Measurements from ENCODE around the gene RXRA.

RXRA gene

GRCh38 chr9:134369416-134370212 is 43.4 kb downstream of the RXRA start:
- FAIRE-seq = no peak

- FAIRE-seq = no peak
Measured at GRCh38 chr9:134370213-134370492, 43.9 kb downstream of the RXRA start.

DNA sequence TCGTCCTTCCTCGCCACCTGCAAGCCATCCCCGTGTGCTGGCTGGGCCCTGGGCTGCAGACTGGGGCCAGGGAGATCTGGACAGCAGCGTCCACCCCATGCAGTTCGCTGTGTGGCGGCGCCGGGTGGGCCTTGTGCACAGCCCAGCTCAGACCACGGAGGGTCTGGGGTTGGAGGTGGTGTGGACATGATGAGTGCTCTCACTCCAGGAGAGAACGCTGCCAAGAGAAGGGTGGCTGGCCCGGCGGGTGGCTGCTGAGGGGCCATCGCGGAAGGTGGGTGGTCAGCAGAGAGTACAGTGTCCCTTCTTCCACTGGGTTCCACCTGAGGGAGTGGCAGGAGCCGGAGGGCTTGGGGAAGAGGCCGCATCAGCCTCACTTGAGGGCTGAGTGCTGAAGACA is 44.4 kb downstream of the RXRA start:
- no peak for FAIRE-seq

DNA sequence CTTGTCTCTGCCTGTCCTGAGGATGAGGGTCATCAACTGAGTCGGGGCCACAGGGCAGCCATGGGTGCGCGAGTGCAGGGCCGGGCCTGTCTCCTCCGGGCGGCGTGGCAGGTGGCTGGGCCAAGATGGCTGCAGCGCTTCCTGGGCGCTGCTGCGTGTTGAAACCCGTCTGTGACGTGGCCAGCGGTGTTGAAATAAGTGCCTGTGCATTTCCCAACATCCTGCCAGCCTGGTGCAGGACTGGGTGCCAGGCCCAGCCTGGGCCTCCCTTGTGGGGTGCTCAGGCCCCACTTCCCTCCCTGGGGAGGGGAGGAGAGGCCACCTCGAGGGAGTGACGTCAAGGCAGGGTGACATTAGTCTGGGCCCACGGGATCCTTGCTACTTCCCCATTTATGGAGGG is 45.5 kb downstream of the RXRA start:
- no peak for FAIRE-seq

- no peak for FAIRE-seq
Measured at GRCh38 chr9:134372581-134373267, 46.5 kb downstream of the RXRA start.

DNA sequence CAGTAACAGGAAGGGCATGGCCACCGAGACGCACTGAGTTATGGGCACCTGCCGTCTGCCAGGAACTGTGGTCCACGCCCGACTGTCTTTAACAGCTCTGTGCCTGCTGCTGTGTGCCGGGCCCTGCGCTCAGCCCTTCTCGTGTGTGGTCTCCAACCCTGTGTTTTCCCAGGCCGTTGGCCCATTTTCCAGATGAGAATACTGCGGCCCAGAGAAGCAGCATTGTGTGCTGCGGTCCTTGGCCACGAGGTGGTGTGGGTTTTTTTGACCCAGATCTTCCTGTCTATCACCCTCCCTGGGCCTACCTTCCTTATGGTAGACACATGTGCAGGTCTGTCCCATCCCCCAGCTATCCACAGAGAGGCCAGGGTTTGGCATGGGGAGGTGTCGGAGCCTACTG is 47.0 kb downstream of the RXRA start:
- FAIRE-seq = no peak

- no peak for FAIRE-seq
Measured at GRCh38 chr9:134373953-134374300, 47.7 kb downstream of the RXRA start.

DNA sequence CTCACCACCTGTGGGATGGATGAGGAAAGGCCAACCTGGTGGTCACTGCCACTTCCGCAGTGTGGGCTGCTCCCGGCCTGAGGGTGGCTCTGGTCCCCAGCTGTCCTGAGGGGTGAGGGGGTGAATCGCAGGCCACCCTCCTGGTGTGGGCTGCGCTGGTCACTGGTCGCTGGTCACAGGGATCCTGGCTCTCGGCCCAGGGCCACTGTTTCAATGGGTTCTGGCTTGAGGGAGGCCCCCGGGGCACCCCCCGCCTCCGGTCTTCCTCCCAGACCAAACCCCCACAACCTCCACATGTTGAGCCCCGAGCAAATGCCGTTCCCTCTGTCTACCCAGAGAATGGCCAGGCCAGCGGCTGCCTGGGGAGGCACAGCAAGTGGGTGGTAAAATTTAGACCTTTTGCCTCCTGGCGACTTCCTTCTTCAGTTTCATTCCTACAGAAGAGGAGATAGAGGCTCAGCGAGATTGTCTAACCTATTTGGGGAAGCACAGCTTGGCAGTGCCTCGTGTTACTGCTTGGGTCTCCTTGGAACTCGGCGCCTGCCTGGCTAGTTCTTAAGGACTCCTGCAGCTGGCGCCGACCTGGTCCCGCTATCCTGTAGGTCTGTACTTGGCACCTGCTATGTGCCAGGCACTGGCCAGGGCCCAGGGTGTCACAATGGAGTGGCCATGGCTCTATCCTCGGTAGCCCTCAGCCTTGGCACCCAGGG is 48.2 kb downstream of the RXRA start:
- FAIRE-seq = no peak

GRCh38 chr9:134375011-134375390 is 48.7 kb downstream of the RXRA start:
- no peak for FAIRE-seq

GRCh38 chr9:134375430-134376385 is 49.5 kb downstream of the RXRA start:
- FAIRE-seq = no peak

DNA sequence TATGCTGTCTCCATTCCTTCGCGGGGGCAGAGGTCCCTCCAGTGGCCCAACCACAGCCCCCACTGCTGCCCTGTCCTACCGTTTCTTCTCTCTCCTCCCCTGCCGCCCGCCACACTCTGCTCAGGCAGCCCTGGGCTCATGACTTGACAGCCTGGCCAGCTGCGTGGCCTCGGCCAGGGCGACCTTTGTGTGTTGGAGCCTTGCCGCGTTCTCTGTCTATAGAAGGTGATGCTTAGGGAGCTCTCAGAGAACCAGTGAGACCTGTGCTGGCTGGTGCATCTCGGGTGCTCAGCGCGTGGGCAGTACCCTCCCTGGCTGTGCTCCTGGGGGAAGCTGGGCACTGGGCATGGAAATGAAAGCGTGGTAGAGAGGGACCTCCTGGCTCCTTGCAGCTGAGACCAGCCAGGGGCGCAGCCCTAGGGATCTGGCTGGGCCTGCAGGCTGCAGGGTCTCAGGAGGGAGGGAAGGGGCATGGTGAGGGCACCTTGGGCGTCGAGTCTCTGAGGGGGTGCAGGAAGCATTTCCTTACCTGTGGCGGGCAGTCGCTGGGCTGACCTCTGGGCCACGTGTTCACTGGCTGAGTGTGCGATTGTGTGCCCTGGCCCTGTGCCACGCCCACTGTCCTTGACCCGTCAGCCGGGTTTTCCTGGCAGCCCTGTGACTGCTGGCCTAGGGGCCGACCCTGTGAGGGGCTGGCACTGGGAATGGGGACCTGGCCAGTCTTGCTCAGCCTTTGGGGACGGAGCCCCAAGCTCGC is 50.3 kb downstream of the RXRA start:
- no peak for FAIRE-seq

DNA sequence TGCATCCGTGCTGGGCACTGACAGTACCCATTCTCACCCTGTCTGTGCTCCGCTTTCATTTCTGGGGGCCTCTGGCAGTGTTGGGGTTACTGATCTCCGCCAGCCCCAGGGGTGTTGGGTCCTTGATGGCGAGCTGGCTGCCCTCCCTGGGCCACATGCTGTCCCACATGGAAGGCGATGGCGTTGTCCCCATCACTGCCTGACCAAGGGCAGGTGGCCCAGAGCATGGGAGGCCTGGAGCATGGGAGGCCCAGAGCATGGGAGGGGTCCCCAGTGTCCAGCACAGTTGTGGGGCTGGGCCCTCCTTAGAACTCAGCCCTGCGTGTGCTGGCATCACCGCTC is 50.9 kb downstream of the RXRA start:
- no peak for FAIRE-seq

DNA sequence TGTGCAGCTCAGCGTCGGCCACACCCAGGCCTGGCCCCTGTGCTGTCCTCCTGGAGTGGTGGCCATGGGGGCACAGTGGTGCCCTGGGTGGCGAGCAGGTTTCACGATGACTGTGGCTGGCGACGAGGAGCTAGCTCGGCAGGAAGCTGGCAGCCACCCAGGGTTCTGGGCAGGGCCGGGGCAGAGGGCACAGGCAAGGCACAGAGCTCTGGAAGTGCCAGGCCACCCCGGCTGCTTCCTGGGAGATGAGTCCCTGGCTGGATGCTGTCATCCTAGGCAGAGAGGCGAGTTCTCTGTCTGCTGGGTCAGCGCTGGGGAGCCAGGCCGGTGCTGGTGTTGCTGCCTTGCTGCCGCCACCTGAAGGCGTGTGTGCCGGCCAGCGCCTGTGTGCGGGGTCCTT is 51.7 kb downstream of the RXRA start:
- FAIRE-seq = no peak

GRCh38 chr9:134378901-134379338 is 52.7 kb downstream of the RXRA start:
- no peak for FAIRE-seq

DNA sequence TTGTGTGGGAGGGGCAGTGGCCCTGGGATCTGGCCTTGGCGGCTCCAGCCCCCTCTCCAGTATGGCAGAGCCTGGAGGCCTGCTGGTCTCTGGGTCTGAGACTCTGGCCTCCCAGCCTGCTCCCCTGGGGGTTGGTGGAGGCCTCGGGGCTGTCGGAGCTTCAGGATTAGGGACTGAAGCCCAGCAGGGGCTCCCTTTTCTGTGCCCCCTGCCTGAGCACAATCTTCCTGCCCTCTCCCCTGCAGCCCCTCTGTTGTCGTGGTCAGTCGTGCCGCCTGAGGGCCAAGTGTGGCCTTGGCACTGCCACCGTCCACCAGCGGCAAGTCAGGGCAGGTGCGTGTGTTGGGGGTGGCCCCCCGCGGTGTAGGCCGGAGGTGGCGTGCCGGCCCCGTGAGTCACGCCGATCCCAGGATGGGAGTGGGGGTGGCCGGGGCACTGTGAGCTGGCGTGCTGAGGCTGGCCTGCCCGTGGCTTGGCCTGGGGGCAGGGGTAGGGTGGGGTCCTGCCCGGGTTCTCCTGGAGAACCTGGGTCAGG is 53.6 kb downstream of the RXRA start:
- no peak for FAIRE-seq

- FAIRE-seq = no peak
Measured at GRCh38 chr9:134380542-134381271, 54.5 kb downstream of the RXRA start.

DNA sequence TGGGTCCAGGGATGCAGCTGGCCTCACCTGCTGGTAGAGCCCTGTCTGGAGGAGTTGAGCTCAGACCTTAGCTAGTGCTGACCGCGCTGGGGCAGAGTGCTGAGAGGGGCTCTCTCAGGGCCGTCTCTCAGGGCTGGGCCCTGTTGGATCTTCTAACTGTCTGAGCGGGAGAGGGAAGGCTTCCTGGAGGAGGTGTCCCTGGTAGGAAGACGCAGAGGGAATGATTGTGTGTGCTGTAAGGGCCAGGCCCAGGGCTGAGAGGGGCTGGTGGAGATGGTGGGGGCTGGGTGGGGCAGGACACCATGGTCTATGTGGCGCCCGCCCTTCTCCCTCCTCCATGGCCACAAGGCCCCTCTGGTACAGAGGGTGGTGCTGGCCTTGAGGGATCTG is 55.0 kb downstream of the RXRA start:
- no peak for FAIRE-seq

GRCh38 chr9:134381671-134382516 is 55.6 kb downstream of the RXRA start:
- FAIRE-seq = no peak

GRCh38 chr9:134382733-134383132 is 56.5 kb downstream of the RXRA start:
- FAIRE-seq = no peak

DNA sequence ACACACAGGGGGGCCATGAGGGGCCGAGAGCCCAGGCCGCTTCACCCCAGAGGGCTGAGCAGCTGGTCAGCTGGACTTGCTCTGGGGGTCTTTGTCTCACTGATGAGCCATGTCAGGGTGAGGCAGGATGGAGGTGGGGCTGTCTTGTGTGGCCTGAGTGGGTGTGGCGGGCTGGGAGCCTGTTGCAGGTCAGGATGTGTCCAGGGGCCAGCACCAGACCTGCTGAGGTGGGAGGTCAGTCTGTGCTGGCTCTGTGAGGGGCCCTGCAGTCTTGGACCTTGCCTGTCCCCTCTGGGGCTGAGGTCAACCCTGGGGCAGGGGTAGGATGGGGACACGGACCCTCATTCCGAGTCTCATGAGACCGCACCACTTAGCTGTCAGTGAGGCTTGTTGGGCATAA is 56.9 kb downstream of the RXRA start:
- no peak for FAIRE-seq
